ENCODE results near the gene PARL.

Gene PARL

DNA sequence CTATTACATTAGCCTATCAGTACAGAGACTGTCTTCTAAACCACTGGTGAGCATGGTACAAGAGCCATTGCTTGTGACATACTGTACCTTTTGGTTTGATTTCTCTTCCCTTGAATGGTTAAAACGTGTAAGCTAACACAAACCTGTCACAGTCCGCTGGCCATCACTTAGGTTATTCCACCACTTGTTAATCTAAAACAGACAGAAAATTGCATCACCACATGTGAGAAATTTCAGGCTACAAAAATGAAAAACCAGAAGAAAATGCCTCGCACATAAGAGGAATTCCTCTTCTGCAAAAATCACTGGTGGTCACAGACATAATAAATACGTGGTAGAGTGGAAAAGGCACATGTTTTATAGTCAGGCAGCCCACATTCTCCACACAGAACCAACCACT, 22.1 kb downstream of the PARL start:
- Histone ChIP-seq H3K27ac (ENCODE audit: low read depth, low read length) (no peak overlapping the region), H3K79me2 (ENCODE audit: control insufficient read depth, insufficient read depth, low read length, unreplicated experiment) (no peaks in the 10 kb centered on the region), H2AFZ (ENCODE audit: low read length, unreplicated experiment) (no peak overlapping the region), H3K27me3 (ENCODE audit: insufficient read depth, low read length) (no peaks in the 10 kb centered on the region), H3K4me1 (ENCODE audit: control insufficient read depth, insufficient read depth, low read length, unreplicated experiment) (no peaks in the 10 kb centered on the region), H3K4me3 (ENCODE audit: low read depth, low read length) (no peak overlapping the region), H3K36me3 (ENCODE audit: insufficient read depth, low read length) (peaks cover 33% of the 10 kb centered on the region)

DNA sequence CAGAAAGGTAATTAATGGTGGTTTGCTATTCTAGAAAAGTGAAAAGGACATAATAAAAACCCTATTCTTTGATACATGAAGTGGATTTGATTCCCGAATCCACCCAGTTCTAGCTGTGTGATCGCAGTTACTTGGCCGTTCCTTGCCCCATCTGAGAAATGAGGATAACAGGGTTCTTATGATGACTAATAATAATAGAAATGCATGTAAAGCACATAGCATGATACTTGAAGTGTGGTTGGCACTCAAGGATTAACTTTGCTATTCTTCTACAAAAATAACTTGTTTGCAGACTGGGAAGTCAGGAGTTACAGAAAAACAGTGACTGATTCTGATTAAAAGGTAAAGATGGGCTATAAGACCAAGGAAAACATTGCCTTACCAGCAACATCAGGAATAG, 26.8 kb downstream of the PARL start:
- H3K27ac ChIP-seq (ENCODE audit: low read depth, low read length): no peak overlapping the region
- no peaks in the 10 kb centered on the region for H3K79me2 ChIP-seq (ENCODE audit: control insufficient read depth, insufficient read depth, low read length, unreplicated experiment)
- no peaks in the 10 kb centered on the region for H3K27me3 ChIP-seq (ENCODE audit: insufficient read depth, low read length)
- no peak overlapping the region for H3K4me3 ChIP-seq (ENCODE audit: low read depth, low read length)
- H3K4me1 ChIP-seq (ENCODE audit: control insufficient read depth, insufficient read depth, low read length, unreplicated experiment): no peaks in the 10 kb centered on the region
- no peak overlapping the region for H2AFZ ChIP-seq (ENCODE audit: low read length, unreplicated experiment)
- peaks cover 35% of the 10 kb centered on the region for H3K36me3 ChIP-seq (ENCODE audit: insufficient read depth, low read length)

- no peaks in the 10 kb centered on the region for H3K27me3 ChIP-seq (ENCODE audit: insufficient read depth, low read length)
- peaks cover 21% of the 10 kb centered on the region for H3K36me3 ChIP-seq (ENCODE audit: insufficient read depth, low read length)
- H3K27ac ChIP-seq (ENCODE audit: low read depth, low read length): no peak overlapping the region
- H3K4me3 ChIP-seq (ENCODE audit: low read depth, low read length): no peak overlapping the region
- no peak overlapping the region for H2AFZ ChIP-seq (ENCODE audit: low read length, unreplicated experiment)
- no peaks in the 10 kb centered on the region for H3K4me1 ChIP-seq (ENCODE audit: control insufficient read depth, insufficient read depth, low read length, unreplicated experiment)
- H3K79me2 ChIP-seq (ENCODE audit: control insufficient read depth, insufficient read depth, low read length, unreplicated experiment): no peaks in the 10 kb centered on the region
Observed at GRCh38 chr3:183854318-183855035, 30.2 kb downstream of the PARL start.

GRCh38 chr3:183845608-183846288, 38.9 kb downstream of the PARL start:
- peaks cover 31% of the 10 kb centered on the region for H3K36me3 ChIP-seq (ENCODE audit: insufficient read depth, low read length)

DNA sequence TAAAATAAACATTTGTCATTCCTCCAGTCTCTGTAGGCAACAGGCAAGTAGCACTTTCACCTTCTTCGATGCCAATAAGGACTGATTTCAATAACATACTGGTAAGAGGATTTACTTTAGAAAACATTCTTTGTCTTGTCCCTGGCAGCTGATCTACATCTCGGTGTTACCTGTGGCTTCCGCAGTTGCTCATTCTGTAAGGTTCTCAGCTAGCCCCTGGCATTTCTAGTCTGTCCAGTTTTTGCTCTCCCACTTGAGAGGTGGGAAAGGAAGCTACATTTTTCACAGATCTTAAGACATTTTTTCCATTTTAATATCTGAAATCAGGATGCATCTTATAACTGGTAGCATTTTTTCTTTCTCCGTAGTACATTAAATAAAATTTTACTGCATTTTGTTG, 39.6 kb downstream of the PARL start:
- peaks cover 27% of the 10 kb centered on the region for H3K36me3 ChIP-seq (ENCODE audit: insufficient read depth, low read length)
- H3K4me3 ChIP-seq (ENCODE audit: low read depth, low read length): peak overlapping the region; percentile 35; the same call in 1 of the 2 replicates
- no peaks in the 10 kb centered on the region for H3K27me3 ChIP-seq (ENCODE audit: insufficient read depth, low read length)
- H3K4me1 ChIP-seq (ENCODE audit: control insufficient read depth, insufficient read depth, low read length, unreplicated experiment): peaks cover 20% of the 10 kb centered on the region
- H3K79me2 ChIP-seq (ENCODE audit: control insufficient read depth, insufficient read depth, low read length, unreplicated experiment): no peaks in the 10 kb centered on the region
- peak overlapping the region; percentile 79 for H3K27ac ChIP-seq (ENCODE audit: low read depth, low read length)
- no peak overlapping the region for H2AFZ ChIP-seq (ENCODE audit: low read length, unreplicated experiment)

More at GRCh38 chr3:183845608-183846288, 38.9 kb downstream of the PARL start:
- H3K27ac ChIP-seq (ENCODE audit: low read depth, low read length): peak overlapping the region; percentile 79
- H3K27me3 ChIP-seq (ENCODE audit: insufficient read depth, low read length): no peaks in the 10 kb centered on the region
- H3K79me2 ChIP-seq (ENCODE audit: control insufficient read depth, insufficient read depth, low read length, unreplicated experiment): no peaks in the 10 kb centered on the region
- peaks cover 20% of the 10 kb centered on the region for H3K4me1 ChIP-seq (ENCODE audit: control insufficient read depth, insufficient read depth, low read length, unreplicated experiment)
- H3K4me3 ChIP-seq (ENCODE audit: low read depth, low read length): peak overlapping the region; percentile 35; the same call in 1 of the 2 replicates
- H2AFZ ChIP-seq (ENCODE audit: low read length, unreplicated experiment): no peak overlapping the region

GRCh38 chr3:183844606-183845005, 40.1 kb downstream of the PARL start:
- peak overlapping the region; percentile 79 for H3K27ac ChIP-seq (ENCODE audit: low read depth, low read length)
- no peaks in the 10 kb centered on the region for H3K27me3 ChIP-seq (ENCODE audit: insufficient read depth, low read length)
- H3K79me2 ChIP-seq (ENCODE audit: control insufficient read depth, insufficient read depth, low read length, unreplicated experiment): no peaks in the 10 kb centered on the region
- H2AFZ ChIP-seq (ENCODE audit: low read length, unreplicated experiment): no peak overlapping the region
- H3K4me3 ChIP-seq (ENCODE audit: low read depth, low read length): no peak overlapping the region
- H3K36me3 ChIP-seq (ENCODE audit: insufficient read depth, low read length): peaks cover 32% of the 10 kb centered on the region
- H3K4me1 ChIP-seq (ENCODE audit: control insufficient read depth, insufficient read depth, low read length, unreplicated experiment): peaks cover 20% of the 10 kb centered on the region

GRCh38 chr3:183839751-183840150, 44.9 kb downstream of the PARL start:
- no peak overlapping the region for H3K27ac ChIP-seq (ENCODE audit: low read depth, low read length)
- H3K27me3 ChIP-seq (ENCODE audit: insufficient read depth, low read length): no peaks in the 10 kb centered on the region
- H3K79me2 ChIP-seq (ENCODE audit: control insufficient read depth, insufficient read depth, low read length, unreplicated experiment): no peaks in the 10 kb centered on the region
- H3K36me3 ChIP-seq (ENCODE audit: insufficient read depth, low read length): peaks cover 27% of the 10 kb centered on the region
- no peak overlapping the region for H2AFZ ChIP-seq (ENCODE audit: low read length, unreplicated experiment)
- peaks cover 7% of the 10 kb centered on the region for H3K4me1 ChIP-seq (ENCODE audit: control insufficient read depth, insufficient read depth, low read length, unreplicated experiment)
- H3K4me3 ChIP-seq (ENCODE audit: low read depth, low read length): no peak overlapping the region

GRCh38 chr3:183837894-183838293, 46.8 kb downstream of the PARL start:
- Histone ChIP-seq H3K79me2 (ENCODE audit: control insufficient read depth, insufficient read depth, low read length, unreplicated experiment) (no peaks in the 10 kb centered on the region), H3K36me3 (ENCODE audit: insufficient read depth, low read length) (peaks cover 20% of the 10 kb centered on the region), H3K27me3 (ENCODE audit: insufficient read depth, low read length) (no peaks in the 10 kb centered on the region)

DNA sequence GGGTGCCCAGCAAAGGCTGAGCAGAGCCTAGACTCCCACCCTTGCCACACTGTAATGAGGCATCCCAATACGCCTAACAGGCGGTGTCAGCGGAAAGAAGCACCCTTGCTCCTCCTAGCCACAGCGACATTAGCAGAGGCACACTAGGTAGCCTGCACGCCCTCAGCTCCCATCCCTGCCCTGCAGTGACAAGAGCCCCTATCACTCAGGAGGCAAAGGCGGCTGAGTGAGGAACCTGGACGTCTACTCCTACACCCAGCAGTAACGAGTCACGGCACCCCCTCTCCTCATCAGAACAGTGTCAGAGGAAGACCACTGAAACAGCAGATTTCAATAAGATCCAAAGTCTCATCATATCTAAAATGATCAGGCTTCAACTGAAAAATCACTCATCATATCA, 47.3 kb downstream of the PARL start:
- H2AFZ ChIP-seq (ENCODE audit: low read length, unreplicated experiment): no peak overlapping the region
- H3K79me2 ChIP-seq (ENCODE audit: control insufficient read depth, insufficient read depth, low read length, unreplicated experiment): no peaks in the 10 kb centered on the region
- H3K36me3 ChIP-seq (ENCODE audit: insufficient read depth, low read length): peaks cover 19% of the 10 kb centered on the region

More at GRCh38 chr3:183837894-183838293, 46.8 kb downstream of the PARL start:
- no peak overlapping the region for H3K4me3 ChIP-seq (ENCODE audit: low read depth, low read length)
- H2AFZ ChIP-seq (ENCODE audit: low read length, unreplicated experiment): no peak overlapping the region
- H3K27ac ChIP-seq (ENCODE audit: low read depth, low read length): no peak overlapping the region
- H3K4me1 ChIP-seq (ENCODE audit: control insufficient read depth, insufficient read depth, low read length, unreplicated experiment): no peaks in the 10 kb centered on the region

GRCh38 chr3:183833516-183833915, 51.2 kb downstream of the PARL start:
- no peaks in the 10 kb centered on the region for H3K27me3 ChIP-seq (ENCODE audit: insufficient read depth, low read length)
- no peaks in the 10 kb centered on the region for H3K4me1 ChIP-seq (ENCODE audit: control insufficient read depth, insufficient read depth, low read length, unreplicated experiment)
- H3K36me3 ChIP-seq (ENCODE audit: insufficient read depth, low read length): peaks cover 3% of the 10 kb centered on the region; the same call in 1 of the 2 replicates
- H3K79me2 ChIP-seq (ENCODE audit: control insufficient read depth, insufficient read depth, low read length, unreplicated experiment): no peaks in the 10 kb centered on the region
- no peak overlapping the region for H3K27ac ChIP-seq (ENCODE audit: low read depth, low read length)
- no peak overlapping the region for H2AFZ ChIP-seq (ENCODE audit: low read length, unreplicated experiment)
- no peak overlapping the region for H3K4me3 ChIP-seq (ENCODE audit: low read depth, low read length)

More for the DNA sequence above, 47.3 kb downstream of the PARL start:
- Histone ChIP-seq H3K4me1 (ENCODE audit: control insufficient read depth, insufficient read depth, low read length, unreplicated experiment) (no peaks in the 10 kb centered on the region), H3K27me3 (ENCODE audit: insufficient read depth, low read length) (no peaks in the 10 kb centered on the region), H3K4me3 (ENCODE audit: low read depth, low read length) (no peak overlapping the region), H3K27ac (ENCODE audit: low read depth, low read length) (no peak overlapping the region)

GRCh38 chr3:183830187-183830586, 54.5 kb downstream of the PARL start:
- Histone ChIP-seq H3K4me1 (ENCODE audit: control insufficient read depth, insufficient read depth, low read length, unreplicated experiment) (no peaks in the 10 kb centered on the region), H3K27me3 (ENCODE audit: insufficient read depth, low read length) (no peaks in the 10 kb centered on the region), H3K27ac (ENCODE audit: low read depth, low read length) (no peak overlapping the region), H3K79me2 (ENCODE audit: control insufficient read depth, insufficient read depth, low read length, unreplicated experiment) (no peaks in the 10 kb centered on the region), H3K36me3 (ENCODE audit: insufficient read depth, low read length) (peaks cover 2% of the 10 kb centered on the region; the same call in 1 of the 2 replicates), H3K4me3 (ENCODE audit: low read depth, low read length) (no peak overlapping the region), H2AFZ (ENCODE audit: low read length, unreplicated experiment) (no peak overlapping the region)

Measured in ACC112 (cell line).